Urinary bladder (tissue), 4 donors: ENCODE data around the gene R3HDM2. TPM values are rescaled to one million over a fixed set of nuclear protein-coding genes. Genes with fewer than 3 reads are reported as not detected.
"Not testable (repeated sequence)": the region's sequence is repeated elsewhere in the genome, so short reads cannot be mapped to it uniquely, and the experiment has no call there.

ENCODE experiments used
- DNase-seq: peaks from one replicate; pipeline ENCODE4 v3.0.0-alpha.2; 2015; ENCODE audit errors: extremely low spot score
- H3K27ac ChIP-seq: one replicate; pipeline ENCODE4 v1.5.1; 2013; ENCODE audit warnings: low read depth, mild to moderate bottlenecking, moderate library complexity
- H3K36me3 ChIP-seq: one replicate; pipeline ENCODE4 v1.6.1; 2013; ENCODE audit warnings: mild to moderate bottlenecking, moderate library complexity; ENCODE audit not compliant: insufficient read depth
- H3K4me1 ChIP-seq: one replicate; pipeline ENCODE4 v1.6.1; 2013; ENCODE audit warnings: mild to moderate bottlenecking, moderate library complexity; ENCODE audit not compliant: insufficient read depth
- H3K4me3 ChIP-seq: one replicate; pipeline ENCODE4 v1.5.1; 2013; ENCODE audit warnings: low read depth, low read length
- WGBS: extraction: QIAGEN DNeasy Blood & Tissue Kit; methylation state at CpG from one replicate; pipeline ENCODE4 v1.1.7; 2013; 5-methylcytosine and 5-hydroxymethylcytosine counted together
- polyA plus RNA-seq: library from polyadenylated mRNA; stranded (reverse); fragments of 200-250 nt; gene quantifications from one replicate; pipeline ENCODE4 v1.2.3, GENCODE V29; 2013
- total RNA-seq: library from RNA; depleted of rRNA; stranded (reverse); fragments of >200 nt; gene quantifications from one replicate; pipeline ENCODE4 v1.2.3, GENCODE V29; 2014
- donor health status: healthy with polysubstance abuse.
- donor health status: healthy.

R3HDM2 gene
- total and polyA plus RNA-seq, 2 donors = 28.0 to 37.0 TPM

DNA sequence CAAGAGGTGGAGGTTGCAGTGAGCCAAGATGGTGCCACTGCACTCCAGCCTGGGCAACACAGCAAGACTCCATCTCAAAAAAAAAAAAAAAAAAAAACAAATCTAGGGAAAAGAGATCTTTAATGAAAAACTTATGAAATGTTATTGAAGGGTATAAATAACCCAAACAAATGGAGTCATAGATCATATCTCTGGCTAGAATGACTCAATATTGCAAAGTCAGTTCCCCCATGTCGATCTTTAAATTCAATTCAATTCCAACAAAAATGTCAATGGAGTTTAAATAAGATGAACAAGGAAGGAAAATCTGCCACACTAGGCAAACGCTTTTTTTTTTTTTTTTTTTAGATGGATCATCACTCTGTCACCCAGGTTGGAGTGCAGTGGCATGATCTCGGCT, 78.7 kb downstream of the R3HDM2 start:
- whole genome bisulfite sequencing = 94% methylated on average over 3 of the region's 3 CpGs

DNA sequence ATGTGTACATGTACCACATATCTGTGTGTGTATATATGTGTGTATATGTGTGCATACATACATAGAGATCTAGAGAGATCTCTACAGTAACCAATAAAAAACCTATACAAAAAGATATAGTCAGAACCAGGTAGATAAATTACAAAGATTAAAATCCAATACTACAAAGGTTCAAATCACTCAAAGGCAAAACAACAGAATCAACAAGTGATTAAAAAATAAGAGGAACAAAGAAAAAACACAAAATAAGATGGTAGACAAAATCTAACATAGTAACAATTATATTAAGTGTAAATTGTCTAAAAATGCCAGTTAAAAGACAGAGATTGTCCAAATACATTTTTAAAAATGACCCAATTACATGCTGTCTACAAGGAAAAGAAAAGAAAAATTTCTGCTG, 83.6 kb downstream of the R3HDM2 start:
- H3K4me1 ChIP-seq = no peaks in the 10 kb centered on the region
- H3K36me3 ChIP-seq = peaks cover 2% of the 10 kb centered on the region
- H3K27ac ChIP-seq = no peak overlapping the region

More for the DNA sequence above, 78.7 kb downstream of the R3HDM2 start:
- Histone ChIP-seq H3K4me1 (no peaks in the 10 kb centered on the region), H3K36me3 (peaks cover 2% of the 10 kb centered on the region), H3K27ac (no peak overlapping the region), H3K4me3 (no peak overlapping the region)
- DNase-seq = no peak

DNA sequence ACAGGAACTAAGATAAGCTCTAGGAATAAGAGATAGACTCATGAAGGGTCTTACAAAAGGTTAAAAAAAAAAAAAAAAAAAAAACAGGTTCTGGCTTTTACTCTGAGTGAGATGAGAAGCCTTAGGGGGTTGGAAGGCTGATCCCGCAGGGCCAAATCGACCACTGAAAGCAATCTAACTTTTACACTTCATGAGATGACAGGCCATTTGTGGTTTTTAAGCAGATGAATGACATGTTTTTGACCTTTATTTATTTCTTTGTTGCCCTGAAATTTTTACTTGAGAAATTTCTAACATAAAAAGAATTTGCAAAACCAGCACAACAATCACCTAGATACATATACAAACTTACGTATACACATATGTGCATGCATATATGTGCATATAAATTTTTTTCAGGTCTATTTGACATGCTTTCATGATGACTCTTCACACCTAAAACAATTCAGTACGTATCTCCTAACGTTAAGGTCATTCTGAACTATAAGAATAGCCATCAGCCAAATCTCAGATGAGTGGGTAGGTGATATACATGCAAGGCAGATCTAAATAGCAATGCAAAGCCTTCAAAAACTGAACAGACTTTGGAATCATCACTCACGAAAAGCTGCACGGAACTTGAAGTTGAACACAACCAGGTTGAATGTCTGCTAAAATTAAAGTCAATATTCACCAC, 87.0 kb downstream of the R3HDM2 start:
- 88% methylated on average over 7 of the region's 7 CpGs for WGBS
- Histone ChIP-seq H3K36me3 (peaks cover 2% of the 10 kb centered on the region), H3K4me3 (no peak overlapping the region), H3K27ac (no peak overlapping the region), H3K4me1 (no peaks in the 10 kb centered on the region)
- DNase-seq = no peak

More for the DNA sequence above, 83.6 kb downstream of the R3HDM2 start:
- DNase-seq = no peak
- no peak overlapping the region for H3K4me3 ChIP-seq

DNA sequence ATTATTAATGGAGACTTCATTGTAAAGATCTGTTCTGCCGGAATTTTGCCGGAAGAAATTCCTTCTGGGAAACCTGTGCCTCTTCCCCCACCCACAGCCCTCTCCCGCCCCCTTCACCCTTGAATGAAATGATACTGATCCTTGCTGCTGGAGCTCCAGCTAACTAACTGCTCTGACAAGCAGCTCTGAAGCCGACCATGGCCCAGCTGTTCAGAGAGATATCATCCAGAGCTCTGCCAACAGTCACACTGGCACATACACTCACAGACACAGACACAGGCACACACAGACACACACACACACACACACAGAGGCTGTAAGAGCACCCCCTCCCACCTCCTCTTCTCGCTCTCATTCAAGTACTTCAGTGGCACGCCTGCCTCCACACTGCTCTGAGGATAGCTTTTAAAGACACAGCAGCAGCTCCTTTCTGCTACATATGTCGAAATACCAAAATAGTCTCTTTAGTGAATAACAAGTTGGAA, 88.6 kb downstream of the R3HDM2 start:
- 42% methylated on average over 7 of the region's 7 CpGs for WGBS
- H3K36me3 ChIP-seq = no peaks in the 10 kb centered on the region

DNA sequence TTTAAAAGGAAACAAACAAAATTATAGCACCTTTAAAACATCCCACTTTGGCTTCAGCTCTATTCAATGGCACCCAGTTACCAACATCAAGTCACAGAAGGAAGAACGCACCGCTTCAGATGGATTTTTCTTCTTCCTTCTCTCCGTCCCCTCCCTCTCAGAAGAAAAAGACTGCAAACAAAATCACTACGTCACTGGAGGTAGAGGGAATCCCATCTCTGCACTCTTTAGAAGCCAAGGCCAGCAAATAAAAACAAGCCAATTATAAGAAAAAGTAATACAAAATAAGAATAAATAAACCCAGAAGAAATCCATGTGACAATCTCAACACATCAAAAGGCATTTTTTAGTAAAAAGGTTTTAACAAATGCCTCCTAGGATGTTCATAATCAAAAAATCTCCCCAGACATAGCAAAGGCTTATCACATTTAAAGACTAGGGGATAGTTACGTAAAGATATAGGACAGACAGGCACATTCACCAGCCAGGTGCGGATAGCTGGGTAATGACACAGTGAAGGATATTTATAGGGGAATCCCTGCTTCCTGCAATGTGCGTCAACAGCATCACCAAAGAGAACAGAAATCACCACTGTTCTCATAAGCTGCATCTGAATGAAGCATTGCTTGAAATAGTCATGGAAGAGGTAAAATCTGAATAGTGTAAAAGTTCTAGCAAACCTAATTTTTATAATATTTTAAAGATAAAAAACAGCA, 89.4 kb downstream of the R3HDM2 start:
- DNase-seq = no peak
- H3K4me1 ChIP-seq = no peaks in the 10 kb centered on the region
- 64% methylated on average over 7 of the region's 7 CpGs for WGBS
- no peak overlapping the region for H3K4me3 ChIP-seq
- H3K27ac ChIP-seq = no peak overlapping the region
- no peaks in the 10 kb centered on the region for H3K36me3 ChIP-seq

More for the DNA sequence above, 88.6 kb downstream of the R3HDM2 start:
- DNase-seq = no peak
- Histone ChIP-seq H3K27ac (no peak overlapping the region), H3K4me3 (no peak overlapping the region), H3K4me1 (no peaks in the 10 kb centered on the region)

DNA sequence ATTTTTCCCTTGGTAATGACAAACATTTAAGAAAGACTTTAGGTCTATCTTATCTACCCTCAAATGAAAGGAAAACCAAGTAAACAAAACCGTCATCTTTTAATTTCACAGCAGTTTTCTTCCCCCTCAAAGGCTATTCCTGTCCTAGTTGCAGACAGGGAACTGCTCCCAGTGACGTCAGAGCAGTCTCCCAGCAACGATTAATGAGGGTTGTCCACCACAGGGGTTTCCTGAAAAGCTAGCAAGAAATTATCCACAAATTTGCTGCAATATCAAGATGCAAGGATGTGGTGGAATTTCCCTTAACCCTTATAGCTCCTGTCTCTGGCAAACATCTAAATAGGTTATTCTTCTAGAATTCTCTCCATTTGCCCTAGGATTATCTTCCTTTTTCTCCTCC, 90.7 kb downstream of the R3HDM2 start:
- WGBS = 10% methylated on average over 3 of the region's 3 CpGs
- DNase-seq = no peak
- no peak overlapping the region for H3K4me3 ChIP-seq
- no peaks in the 10 kb centered on the region for H3K4me1 ChIP-seq
- H3K36me3 ChIP-seq = no peaks in the 10 kb centered on the region
- H3K27ac ChIP-seq = no peak overlapping the region

DNA sequence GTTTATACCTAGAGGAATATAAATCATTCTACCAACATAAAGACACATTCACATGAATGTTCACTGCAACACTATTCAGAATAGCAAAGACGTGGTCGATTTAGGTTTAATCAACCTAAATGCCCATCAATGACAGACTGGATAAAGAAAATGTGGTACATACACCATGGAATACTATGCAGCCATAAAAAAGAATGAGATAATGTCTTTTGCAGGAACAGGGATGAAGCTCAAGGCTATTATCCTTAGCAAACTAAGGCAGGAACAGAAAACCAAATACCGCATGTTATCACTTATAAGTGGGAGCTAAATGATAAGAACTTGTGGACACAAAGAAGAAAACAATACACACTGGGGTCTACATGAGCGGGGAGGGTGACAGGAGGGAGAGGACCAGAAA, 94.5 kb downstream of the R3HDM2 start:
- WGBS = 98% methylated on average over 4 of the region's 4 CpGs
- DNase-seq, H3K4me3 ChIP-seq, H3K27ac ChIP-seq, H3K36me3 ChIP-seq, H3K4me1 ChIP-seq: not testable (repeated sequence)

DNA sequence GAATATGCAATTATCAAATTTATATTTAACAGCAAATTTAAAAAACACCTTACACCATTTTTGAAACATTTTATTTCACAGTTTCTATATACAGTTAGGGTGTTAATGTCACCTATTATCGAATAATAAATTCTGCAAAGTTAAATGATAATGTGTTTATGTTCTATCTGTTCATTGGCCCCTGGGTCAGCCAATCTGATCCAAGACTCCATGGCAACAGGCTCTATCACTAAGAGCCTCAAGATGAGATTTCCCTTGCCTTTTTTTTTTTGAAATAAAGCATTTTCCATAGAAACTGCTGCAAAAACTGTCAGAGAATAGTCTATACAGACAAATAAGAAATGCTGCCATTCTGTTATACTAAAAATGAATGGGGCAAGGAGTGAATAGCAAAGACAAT, 96.6 kb downstream of the R3HDM2 start:
- DNase-seq = no peak
- H3K4me3 ChIP-seq = no peak overlapping the region
- no peaks in the 10 kb centered on the region for H3K4me1 ChIP-seq
- H3K27ac ChIP-seq = no peak overlapping the region
- no peaks in the 10 kb centered on the region for H3K36me3 ChIP-seq
- WGBS = 92% methylated on average over 1 of the region's 1 CpG

DNA sequence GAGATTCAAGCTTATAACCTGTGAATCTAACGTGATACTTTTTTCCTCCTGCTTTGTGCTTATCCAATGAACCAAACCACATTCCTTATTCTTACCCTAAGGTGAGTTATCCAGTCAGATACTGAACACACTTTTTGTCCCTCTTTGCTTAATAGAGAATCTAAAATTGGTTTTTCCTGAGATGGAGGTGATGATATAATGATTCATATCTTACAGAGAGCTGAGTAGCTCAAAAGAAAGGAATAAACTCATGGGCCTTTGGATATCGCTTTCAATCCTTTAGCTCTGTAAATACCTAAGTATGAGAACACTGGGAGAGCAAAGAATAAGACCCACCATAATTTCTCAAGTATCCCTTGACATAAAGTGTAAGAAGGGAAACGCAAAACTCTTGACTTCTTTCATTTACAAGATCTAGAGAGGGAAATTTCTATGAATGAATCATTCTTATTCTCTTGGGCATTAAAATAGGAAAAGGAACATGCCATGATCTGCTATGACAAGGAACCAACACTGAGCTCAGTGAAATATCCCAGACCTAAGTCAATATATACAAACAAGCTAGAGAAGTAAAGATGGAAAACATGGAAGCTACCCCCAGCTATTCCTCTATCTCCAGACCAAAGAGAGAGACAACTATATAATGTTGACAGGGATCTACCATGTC, 98.1 kb downstream of the R3HDM2 start:
- 87% methylated on average over 3 of the region's 3 CpGs for WGBS
- DNase-seq = no peak
- H3K4me3 ChIP-seq = no peak overlapping the region
- no peaks in the 10 kb centered on the region for H3K4me1 ChIP-seq
- H3K27ac ChIP-seq = no peak overlapping the region
- H3K36me3 ChIP-seq = no peaks in the 10 kb centered on the region

DNA sequence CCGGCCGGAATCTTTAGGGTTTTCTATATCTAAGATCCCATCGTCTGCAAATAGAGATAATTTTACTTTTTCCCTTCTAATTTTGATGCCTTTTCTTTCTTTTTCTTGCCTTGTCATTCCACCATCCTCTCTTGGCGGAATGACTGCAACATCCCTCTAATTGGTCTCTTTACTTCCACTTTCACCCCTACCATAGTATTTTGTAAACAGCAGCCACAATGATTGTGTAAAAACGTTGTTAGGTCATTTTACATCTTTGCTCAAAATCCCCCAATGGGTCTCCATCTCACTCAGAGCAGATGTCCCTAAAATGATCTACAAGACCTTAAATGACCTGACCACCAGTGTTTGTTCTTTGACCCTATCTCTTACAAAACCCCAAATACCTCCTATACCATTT, 99.9 kb downstream of the R3HDM2 start:
- H3K4me1 ChIP-seq = no peaks in the 10 kb centered on the region
- no peak for DNase-seq
- H3K27ac ChIP-seq = no peak overlapping the region
- H3K36me3 ChIP-seq = no peaks in the 10 kb centered on the region
- no peak overlapping the region for H3K4me3 ChIP-seq
- WGBS = 93% methylated on average over 5 of the region's 5 CpGs

DNA sequence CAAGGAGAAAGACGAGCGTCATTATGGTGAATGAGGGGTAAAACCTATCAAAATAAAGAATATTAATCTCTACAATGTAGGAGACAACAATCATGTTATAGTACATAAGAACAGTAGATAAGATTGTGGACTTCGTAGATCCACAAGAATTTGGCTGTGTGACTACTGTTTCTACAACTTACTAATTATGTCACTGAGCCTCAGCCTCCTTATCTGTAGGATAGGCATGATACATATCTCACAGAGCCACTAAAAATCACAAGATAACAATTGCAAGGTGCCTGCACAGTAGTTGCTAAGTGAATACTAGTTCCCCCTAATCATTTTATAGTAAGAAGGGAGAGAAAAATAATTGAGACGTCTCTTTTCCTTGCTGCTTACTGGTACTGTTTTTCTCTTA, 101.6 kb downstream of the R3HDM2 start:
- DNase-seq = no peak
- no peaks in the 10 kb centered on the region for H3K36me3 ChIP-seq
- 94% methylated on average over 4 of the region's 4 CpGs for WGBS
- no peak overlapping the region for H3K27ac ChIP-seq
- H3K4me3 ChIP-seq = no peak overlapping the region
- no peaks in the 10 kb centered on the region for H3K4me1 ChIP-seq

DNA sequence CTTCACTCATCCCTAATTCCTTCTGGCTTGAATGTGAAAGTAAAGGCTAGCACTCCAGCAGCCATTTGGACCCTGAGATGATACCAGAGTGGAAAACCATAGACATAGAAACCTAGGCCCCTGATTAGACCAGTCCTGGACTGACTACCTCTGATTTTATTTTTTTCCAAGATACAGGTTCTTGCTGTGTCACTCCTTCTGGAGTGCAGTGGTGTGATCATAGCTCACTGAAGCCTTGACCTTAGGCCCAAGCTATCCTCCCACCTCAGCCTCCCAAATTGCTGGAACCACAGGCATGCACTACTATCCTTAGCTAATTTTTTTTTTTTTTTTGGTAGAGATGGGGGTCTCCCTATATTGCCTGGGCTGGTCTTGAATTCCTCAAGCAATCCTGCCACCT, 105.4 kb downstream of the R3HDM2 start:
- Histone ChIP-seq H3K4me1 (no peaks in the 10 kb centered on the region), H3K36me3 (no peaks in the 10 kb centered on the region), H3K4me3 (no peak overlapping the region), H3K27ac (no peak overlapping the region)
- DNase-seq = no peak

DNA sequence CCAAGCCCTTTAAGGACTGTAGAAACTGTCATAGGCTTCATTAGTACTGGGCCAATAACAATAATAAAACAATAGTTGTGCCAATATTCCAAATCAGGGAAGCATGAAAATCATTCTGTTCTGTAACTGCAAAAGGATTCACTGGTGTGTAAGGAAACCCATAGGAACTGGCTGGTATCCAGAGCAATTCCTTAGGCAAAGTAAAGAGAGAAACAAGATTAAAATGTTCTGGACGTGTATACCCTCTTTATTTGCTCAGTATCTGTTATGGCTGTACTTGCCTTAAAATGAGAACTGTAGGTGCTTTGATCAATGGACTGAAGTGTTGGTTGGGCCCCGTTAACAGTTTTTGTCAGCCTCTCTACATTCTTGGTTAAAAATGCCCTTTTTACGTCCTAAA, 107.4 kb downstream of the R3HDM2 start:
- Histone ChIP-seq H3K4me1 (no peaks in the 10 kb centered on the region), H3K36me3 (no peaks in the 10 kb centered on the region), H3K4me3 (no peak overlapping the region), H3K27ac (no peak overlapping the region)
- DNase-seq = no peak
- WGBS = 73% methylated on average over 3 of the region's 3 CpGs

DNA sequence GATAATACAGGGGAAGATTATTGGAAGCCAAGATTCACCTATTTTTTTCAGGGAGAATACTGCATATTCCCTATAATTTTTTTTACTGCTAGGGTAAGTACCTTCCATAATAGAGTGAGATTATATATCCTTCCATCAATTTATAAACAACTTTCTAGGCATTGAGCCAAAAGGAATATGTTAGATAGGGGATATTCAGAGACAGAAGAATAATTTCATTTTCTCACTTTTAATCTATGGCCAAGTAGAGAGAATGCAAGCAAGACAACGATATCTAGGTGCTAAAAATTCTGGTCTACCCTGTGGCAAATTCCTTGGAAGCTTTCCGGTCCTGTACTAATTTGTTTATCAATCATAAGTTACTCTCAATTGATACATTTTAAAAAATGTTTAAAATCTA, 110.2 kb downstream of the R3HDM2 start:
- Histone ChIP-seq H3K4me3 (no peak overlapping the region), H3K27ac (no peak overlapping the region), H3K4me1 (no peaks in the 10 kb centered on the region), H3K36me3 (no peaks in the 10 kb centered on the region)
- no peak for DNase-seq
- WGBS = 51% methylated on average over 2 of the region's 2 CpGs
